ENCODE results near the gene C4orf50. TPM values are rescaled to one million over a fixed set of nuclear protein-coding genes. Genes with fewer than 3 reads are reported as not detected.

The C4orf50 gene
- polyA plus RNA-seq, 1 donor from 2014 or later, result 1.6 TPM

GRCh38 chr4:5883916-5884315 is 134.3 kb downstream of the C4orf50 start:
- Histone ChIP-seq H4K20me1 (ENCODE audit: insufficient read depth) (peaks cover 49% of the 10 kb centered on the region), H3K27me3 (ENCODE audit: insufficient read depth, low read depth, low read length) (no peaks in the 10 kb centered on the region), H3K9me2 (ENCODE audit: insufficient read depth, low read length) (no peaks in the 10 kb centered on the region), H3K79me2 (replicated peaks; ENCODE audit: insufficient read depth, low read length) (peaks cover 96% of the 10 kb centered on the region), H3F3A (ENCODE audit: insufficient read depth, low read length, poor library complexity, severe bottlenecking) (peaks cover 3% of the 10 kb centered on the region), H3K27ac (ENCODE audit: low read length) (peak overlapping the region; percentile 98), H3K4me2 (ENCODE audit: low read length) (peak overlapping the region; percentile 76), H2AFZ (ENCODE audit: low read depth, low read length) (no peak overlapping the region), H3K9me3 (ENCODE audit: low read length) (no peaks in the 10 kb centered on the region), H3K36me3 (ENCODE audit: insufficient read depth, low read length) (no peaks in the 10 kb centered on the region), H3K9ac (ENCODE audit: low read length) (no peak overlapping the region), H3K4me3 (ENCODE audit: low read length) (peak overlapping the region; percentile 87)
- TF ChIP-seq REST (IDR thresholded peaks at IDR 0.05; ENCODE audit: borderline replicate concordance) (no peak), CTCF (IDR thresholded peaks at IDR 0.05; ENCODE audit: poor library complexity, severe bottlenecking) (no peak), SMC3 (conservative IDR thresholded peaks at IDR 0.05; ENCODE audit: poor library complexity) (no peak), MXI1 (conservative IDR thresholded peaks at IDR 0.05; ENCODE audit: poor library complexity, severe bottlenecking) (no peak), EZH2 (IDR thresholded peaks at IDR 0.05; ENCODE audit: borderline replicate concordance, insufficient read depth, low read length, poor library complexity, severe bottlenecking) (no peak), TAF1 (IDR thresholded peaks at IDR 0.05; ENCODE audit: low read depth) (no peak), POLR2AphosphoS5 (IDR thresholded peaks at IDR 0.05) (no peak)

DNA sequence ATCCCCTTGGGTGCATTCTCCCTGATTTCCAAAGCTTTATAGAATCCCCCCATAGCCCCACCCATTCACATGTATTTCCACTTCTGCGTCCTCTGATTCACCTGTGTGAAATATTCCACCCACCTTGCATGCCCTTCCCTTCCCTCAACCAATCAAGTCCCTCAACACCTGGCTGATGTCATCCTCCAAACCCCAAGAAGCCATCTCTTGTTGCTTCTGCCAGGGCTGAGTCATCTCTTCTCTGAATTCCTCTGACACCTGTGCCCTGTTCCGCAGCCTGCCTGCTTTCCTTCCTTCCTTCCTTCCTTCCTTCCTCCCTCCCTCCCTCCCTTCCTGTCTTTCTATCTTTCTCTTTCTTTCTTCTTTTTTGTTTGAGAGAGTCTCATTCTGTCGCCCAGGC is 135.3 kb downstream of the C4orf50 start:
- no peaks in the 10 kb centered on the region for H3K36me3 ChIP-seq (ENCODE audit: insufficient read depth, low read length)
- H3K79me2 ChIP-seq (replicated peaks; ENCODE audit: insufficient read depth, low read length), result peaks cover 99% of the 10 kb centered on the region
- TF ChIP-seq POLR2AphosphoS5 (IDR thresholded peaks at IDR 0.05) (no peak), RAD21 (conservative IDR thresholded peaks at IDR 0.05) (no peak)
- no peaks in the 10 kb centered on the region for H3K9me3 ChIP-seq (ENCODE audit: low read length)
- no peak overlapping the region for H3K9ac ChIP-seq (ENCODE audit: low read length)
- H3F3A ChIP-seq (ENCODE audit: insufficient read depth, low read length, poor library complexity, severe bottlenecking), result peaks cover 3% of the 10 kb centered on the region
- no peaks in the 10 kb centered on the region for H3K9me2 ChIP-seq (ENCODE audit: insufficient read depth, low read length)
- H3K4me3 ChIP-seq (ENCODE audit: low read length), result no peak overlapping the region
- H3K27me3 ChIP-seq (ENCODE audit: insufficient read depth, low read depth, low read length), result no peaks in the 10 kb centered on the region
- no peak overlapping the region for H3K27ac ChIP-seq (ENCODE audit: low read length)
- H3K4me2 ChIP-seq (ENCODE audit: low read length), result no peak overlapping the region
- H2AFZ ChIP-seq (ENCODE audit: low read depth, low read length), result no peak overlapping the region
- H4K20me1 ChIP-seq (ENCODE audit: insufficient read depth), result peaks cover 58% of the 10 kb centered on the region

DNA sequence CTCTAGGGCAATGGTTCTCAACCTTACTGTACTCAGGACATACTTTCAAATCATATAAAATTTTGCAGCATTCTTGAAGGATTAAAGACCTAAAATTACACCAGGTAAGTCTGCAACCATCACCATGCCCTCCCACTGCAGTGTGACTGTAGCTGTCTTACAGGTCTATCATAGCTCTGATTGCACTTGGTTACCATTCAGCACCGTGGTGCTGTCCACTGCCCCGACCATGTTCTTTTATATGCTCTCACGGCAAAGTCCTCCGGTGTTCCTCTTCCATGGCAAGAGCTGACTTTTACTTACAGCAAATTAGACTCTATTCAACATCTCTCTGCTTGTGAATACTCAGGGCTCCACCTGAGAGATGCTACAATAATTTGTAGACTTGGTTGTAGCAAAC is 136.9 kb downstream of the C4orf50 start:
- peak overlapping the region; percentile 30 for H3K4me3 ChIP-seq (ENCODE audit: low read length)
- H4K20me1 ChIP-seq (ENCODE audit: insufficient read depth), result peaks cover 68% of the 10 kb centered on the region
- no peak for TF ChIP-seq RAD21 (conservative IDR thresholded peaks at IDR 0.05)
- no peak for TF ChIP-seq REST (IDR thresholded peaks at IDR 0.05; ENCODE audit: borderline replicate concordance)
- no peak for TF ChIP-seq EP300 (conservative IDR thresholded peaks at IDR 0.05; ENCODE audit: poor library complexity, severe bottlenecking)
- TF ChIP-seq SMC3 (conservative IDR thresholded peaks at IDR 0.05; ENCODE audit: poor library complexity), result no peak
- peaks cover 98% of the 10 kb centered on the region for H3K79me2 ChIP-seq (replicated peaks; ENCODE audit: insufficient read depth, low read length)
- no peaks in the 10 kb centered on the region for H3K36me3 ChIP-seq (ENCODE audit: insufficient read depth, low read length)
- no peak overlapping the region for H2AFZ ChIP-seq (ENCODE audit: low read depth, low read length)
- H3K27ac ChIP-seq (ENCODE audit: low read length), result no peak overlapping the region
- H3K27me3 ChIP-seq (ENCODE audit: insufficient read depth, low read depth, low read length), result no peaks in the 10 kb centered on the region
- peaks cover 6% of the 10 kb centered on the region for H3F3A ChIP-seq (ENCODE audit: insufficient read depth, low read length, poor library complexity, severe bottlenecking)
- no peak overlapping the region for H3K4me2 ChIP-seq (ENCODE audit: low read length)
- no peaks in the 10 kb centered on the region for H3K9me2 ChIP-seq (ENCODE audit: insufficient read depth, low read length)
- no peak overlapping the region for H3K9ac ChIP-seq (ENCODE audit: low read length)
- H3K9me3 ChIP-seq (ENCODE audit: low read length), result no peaks in the 10 kb centered on the region
